GM10847 (cell line): ENCODE data around the gene PGC.

Experiments used
- POLR2A ChIP-seq: IDR thresholded peaks from 2 replicates; pipeline ENCODE4 v1.6.1; 2011; ENCODE audit not compliant: insufficient read length; ENCODE audit errors: extremely low read depth

The PGC gene

DNA sequence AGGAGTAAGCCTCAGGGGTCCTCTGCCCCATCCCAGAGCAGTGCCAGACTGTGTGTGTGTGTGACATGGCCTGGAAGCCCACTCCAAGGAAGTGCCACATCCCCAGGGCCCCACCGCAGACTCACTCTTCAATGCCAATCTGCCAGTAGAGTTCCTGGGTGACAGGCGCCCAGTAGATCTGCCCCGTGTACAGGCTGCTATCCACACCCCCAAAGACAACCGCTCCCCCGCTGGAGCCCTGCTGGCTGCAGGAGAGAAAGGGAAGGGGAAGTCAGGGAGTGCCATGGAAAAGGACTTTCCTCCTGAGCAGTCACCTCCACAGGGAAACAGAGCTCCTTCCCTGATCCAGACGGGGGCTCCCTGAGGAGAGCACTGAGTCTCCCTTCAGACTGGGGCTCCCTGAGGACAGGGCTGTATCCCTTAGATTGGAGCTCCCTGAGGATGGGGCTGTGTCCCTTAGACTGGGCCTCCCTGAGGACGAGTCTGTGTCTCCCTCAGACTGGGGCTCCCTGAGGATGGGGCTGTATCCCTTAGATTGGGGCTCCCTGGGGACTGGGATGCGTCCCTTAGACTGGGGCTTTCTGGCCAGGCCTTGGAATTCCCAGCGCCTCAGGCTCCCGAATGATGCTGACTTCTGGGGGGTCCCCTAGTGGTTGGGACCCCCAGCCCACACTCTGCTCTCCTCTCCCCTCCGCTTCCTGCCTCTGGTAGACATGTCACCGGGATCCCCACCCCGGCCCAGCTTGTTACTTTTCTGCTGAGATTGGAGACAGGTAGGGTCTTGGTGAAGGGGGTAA is 6.6 kb downstream of the PGC start:
- TF ChIP-seq POLR2A, result no peak

DNA sequence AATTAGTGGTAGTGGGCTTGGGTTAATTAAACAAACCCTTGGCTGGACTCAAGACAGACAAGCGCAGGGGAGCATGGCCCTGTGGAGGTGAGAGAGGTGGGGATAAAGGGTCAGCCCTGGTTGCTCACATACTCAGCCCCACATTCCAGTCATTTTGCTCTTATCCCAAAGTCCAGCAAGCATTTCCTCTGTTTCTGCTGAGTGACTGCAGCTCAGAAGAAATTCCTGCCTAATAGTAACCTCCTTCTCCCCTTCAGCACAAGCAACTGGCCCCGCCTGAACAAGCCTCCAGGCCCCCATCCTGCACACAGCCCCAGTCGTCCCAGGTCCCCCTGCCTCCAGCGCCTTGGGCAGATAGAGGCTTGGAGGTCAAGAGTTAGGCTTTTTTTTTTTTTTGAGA is 8.2 kb downstream of the PGC start:
- no peak for TF ChIP-seq POLR2A

DNA sequence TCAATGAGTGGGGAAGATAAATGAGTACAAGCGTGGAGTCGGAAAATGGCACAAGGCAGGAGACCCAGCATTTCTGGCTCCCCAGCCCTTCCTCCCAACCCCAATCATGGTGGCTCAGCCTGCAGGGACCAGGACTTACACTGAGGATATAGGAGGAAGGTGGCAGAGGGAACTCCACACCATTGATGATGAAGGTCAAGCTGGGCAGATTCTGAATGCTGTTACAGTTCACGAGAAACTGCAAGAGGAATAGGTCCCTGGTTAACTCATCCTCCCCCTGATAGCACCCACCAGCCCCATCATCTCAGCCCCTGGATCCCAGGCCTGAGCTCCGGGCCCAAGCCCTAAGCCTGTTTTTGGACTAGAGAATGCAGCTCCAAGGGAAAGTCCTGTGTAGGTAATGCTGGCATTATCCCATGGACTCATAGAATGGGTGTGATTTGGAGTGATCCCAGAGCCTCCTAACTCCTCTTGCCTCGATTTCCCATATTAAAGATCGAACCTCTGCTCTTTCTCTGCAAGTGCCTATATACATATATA is 9.5 kb downstream of the PGC start:
- no peak for TF ChIP-seq POLR2A

DNA sequence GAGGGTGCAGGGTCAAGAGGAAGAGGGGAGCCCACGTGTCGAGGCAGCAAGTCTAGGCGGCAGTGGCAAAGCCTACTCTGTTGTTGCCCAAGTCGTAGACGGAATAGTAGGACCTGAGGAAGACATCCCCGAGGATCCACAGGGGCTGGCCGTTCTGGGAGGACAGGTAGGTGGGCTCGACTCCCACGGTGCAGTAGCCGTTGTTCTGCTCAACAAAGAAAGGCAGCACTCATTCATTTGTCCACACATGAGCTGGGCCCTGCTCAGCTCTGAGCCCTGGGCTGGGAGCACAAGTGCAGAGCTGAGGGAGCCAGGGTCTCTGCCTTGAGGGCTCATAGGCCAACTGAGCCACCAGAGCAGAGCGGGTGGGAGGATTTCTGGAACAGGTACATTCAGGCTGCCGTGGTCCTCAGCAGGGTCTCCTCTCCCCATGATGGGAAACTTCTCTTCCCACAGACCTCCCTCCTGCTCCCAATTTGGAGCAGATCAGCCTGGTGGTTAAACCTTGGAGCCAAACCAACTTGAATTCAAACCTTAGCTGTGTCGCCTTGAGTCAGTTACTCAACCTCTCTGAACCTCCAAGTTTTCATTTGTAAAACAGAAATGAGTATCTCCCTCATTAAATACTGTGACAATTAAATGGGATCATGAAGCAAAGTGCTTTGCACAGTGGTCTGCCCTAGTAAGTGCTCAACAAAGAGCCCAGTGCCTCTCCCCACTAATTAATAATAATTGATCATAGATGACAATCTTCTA is 10.2 kb downstream of the PGC start:
- no peak for TF ChIP-seq POLR2A

DNA sequence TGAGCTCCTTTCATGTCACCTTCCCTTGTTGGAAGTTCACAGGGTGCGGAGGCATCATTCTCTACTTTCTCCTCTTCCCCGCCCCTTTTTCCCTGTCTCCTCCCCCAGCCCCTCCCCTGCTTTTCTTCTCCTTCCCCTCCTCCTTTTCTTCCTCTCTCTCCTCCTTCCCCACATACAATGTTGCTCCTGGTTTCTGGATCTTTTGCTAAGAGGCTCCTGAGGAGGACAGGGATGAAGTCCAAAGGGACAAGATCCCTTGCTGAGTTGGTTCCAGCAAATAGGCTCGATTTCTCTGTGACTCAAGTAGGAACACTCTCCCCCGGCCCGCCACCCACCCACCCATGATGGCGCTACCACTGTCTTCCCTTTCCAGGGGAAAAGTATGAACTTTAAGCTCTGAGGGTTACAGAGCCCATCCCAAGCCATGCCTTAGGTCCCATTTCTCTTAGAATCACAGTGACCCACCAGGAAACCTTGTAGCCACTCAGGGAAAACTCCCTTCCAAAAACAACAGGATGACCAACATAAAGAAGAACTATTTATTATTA is 10.9 kb downstream of the PGC start:
- no peak for TF ChIP-seq POLR2A

DNA sequence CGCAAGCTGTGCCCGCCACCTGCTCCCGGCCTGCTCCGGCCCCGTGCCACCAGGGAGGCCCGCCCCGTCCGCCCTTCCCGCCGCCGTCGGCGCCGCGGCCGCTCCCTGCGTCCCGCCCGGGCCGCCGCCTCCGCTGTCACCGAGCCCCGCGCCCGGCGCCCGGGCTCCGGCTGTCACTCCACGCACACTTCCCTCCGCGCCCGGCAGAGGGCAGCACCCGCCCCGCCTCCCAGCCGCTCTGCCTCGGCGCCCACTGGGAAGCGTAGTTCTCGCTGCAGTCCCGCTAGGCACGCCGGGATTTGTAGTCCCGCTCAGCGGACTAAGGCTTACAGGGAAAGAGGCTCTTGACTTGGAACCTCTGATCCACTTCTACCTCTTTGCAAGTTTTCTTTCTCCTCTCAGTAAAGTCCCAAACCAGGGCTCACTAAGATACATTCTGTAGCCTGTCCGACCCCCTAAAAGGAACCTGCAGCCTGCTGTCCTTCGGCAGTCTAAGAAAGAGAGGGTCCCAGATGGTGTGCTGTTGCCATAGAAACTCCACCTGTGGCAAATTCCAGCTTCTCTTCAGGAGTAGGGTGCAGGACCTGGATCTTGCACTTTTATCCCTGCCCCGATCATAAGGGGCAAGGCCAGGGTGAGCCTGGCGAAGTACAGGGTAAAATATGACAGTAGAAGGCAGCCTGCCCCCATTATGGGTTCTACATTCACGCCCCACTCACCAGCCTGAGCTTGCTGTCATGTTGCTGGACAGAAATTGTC is 11.6 kb downstream of the PGC start, which contains the start of gene TFEB:
TFEB (minus strand) TSS at position 182 of the 759 bp plus-strand sequence. CDS start 44,395 bp downstream, outside the sequence.
- TF ChIP-seq POLR2A, result no peak

DNA sequence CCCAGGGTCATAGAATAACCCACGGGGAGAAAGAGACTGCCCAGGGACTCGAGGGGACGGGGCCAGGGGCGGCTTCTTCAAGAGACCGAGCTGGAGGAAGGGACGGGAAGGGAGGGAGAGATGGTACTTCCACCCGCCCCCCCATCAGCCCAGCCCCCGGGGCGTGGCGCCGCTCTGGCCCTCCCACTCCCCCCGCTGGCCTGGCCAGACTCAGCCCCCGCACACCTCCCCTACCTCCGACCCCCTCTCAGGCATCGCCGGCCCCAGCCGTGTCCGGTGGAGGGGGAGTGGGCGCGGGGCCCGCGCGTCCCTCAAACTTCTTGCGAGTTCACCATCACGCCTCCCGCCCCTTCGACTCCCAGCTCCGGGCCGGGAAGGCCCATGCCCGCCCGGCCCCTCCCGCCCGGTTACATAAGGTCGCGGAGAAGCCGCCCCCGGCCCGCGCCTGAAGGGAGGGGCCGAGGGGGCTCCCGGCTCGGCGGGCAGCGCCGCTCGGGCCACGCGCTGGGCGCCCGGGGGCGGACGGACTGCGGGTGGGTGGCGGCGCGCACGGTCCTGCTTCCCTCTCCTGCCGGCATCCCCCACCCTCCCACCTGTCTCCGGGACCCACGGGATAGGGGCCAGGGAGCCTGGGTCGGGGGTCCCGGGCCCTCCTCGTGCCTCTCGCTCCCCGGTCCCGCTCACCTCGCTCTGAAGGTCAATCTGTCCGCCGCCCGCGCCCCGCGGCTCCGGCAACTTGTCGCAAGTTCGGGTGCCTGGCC is 12.4 kb downstream of the PGC start:
- no peak for TF ChIP-seq POLR2A

DNA sequence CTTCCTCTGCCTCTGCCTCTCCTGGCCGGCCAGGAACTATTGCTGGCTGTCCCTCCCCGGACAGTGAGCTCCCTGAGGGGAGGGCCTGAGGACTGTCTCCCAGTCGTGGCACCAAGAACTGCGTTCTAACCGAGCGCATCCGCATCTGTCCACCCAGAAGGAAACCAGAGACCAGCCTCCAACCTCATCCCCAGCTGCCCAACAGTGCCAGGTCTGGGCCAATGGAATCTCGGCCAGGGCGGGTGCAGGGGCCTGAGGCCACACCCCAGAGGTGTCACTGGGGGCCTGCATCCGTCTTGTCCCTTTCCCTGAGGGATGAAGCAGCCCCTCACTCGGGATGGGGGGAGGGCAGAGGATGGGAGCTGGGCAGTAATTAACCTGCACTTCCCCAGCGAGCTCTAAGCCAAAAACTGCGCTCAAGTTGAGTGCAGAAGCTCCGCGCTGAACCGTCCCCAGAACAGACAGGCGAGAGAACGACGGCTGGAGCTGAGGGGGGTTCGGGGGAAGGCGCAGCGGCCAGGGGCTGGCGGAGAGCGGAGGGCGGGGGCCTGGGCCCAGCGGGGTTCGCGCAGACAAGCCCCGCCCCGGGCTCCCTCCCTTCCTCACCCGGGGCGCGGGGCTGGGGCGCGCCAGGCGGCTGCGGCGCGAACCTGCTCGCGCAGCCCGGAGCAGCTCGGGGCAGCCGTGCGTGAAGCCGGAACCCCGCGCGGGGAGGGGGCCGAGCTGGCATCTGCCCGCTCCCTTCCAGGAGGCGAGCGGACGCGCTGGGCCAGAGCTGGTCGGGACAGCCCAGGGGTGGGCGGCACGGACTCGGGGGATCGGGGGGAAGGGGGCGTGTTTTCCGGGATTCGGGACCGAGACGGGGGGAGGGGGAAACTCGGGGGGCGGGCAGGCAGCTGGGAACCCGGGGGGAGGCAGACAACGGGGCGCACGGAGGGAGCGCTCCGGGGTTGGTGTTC is 13.2 kb downstream of the PGC start:
- TF ChIP-seq POLR2A, result peak; percentile 67

DNA sequence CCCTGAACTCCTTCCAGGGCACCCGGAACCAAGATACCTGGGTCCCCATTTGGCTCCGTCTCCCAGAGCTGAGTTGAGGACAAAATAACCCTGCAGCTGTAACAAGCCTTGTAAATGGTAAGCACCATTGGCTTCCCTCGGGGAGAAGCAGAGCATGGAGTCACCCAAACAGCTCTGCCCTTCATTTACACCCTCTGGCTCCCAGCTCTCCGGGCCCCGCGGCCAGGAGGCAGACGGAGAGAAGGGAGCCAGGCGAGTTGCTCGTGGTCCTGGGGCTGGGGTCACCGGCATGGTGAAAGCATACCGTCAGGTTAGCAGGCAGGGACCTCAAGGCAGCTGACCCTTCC is 13.9 kb downstream of the PGC start:
- no peak for TF ChIP-seq POLR2A

DNA sequence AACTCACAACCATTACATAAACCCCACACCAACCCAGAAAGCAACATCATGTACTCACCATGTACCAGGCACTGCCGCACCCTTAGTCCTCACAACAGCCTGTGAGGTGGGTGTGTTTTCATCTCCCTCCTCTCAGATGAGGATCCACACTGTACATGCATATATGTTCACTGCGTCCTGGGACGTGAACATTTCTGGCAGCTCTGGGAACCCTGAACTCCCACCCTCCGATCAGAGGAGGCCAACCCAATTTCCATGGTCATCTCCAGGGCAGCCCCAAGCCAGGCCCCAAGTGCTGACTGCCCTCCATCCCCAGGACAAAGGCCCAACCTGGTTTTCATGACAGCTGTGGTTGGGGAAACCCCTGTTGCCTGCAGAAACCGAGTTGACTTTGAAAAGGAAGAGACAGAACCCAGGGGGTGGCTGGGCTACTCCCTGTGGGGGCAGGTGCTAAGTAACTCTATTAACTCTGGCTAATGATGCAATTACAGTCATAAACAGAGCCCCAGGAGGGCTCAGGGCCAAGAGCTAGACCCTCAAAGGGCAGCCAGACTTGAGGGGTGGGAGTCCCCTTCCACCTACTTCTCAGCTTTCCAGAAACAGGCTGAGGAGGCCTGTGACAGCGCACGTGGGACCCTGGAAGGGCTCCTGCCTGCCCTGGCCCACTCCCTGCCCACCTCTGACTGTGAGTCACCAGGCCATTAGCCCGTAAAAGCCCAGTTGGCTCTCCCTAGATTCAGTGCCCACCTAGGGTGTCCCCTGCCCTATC is 14.4 kb downstream of the PGC start:
- peak; percentile 20 for TF ChIP-seq POLR2A

DNA sequence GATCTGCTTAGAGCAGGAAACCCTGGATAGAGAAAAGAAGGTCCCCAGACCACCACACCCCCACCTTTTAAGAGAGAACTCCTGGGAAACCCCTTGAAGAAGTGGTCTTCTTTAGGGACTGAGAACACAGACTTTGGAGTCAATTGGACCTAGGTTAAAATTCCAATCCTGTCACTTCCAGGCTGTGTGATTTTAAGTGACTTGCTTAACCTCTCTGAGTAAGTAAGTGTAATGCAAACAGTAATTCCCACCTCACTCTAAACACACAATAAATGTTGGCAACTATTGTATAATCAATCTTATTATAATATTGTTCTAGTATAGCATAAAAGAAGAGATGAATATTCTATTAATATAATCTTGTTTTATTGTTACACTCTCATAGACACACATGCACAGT is 15.0 kb downstream of the PGC start:
- TF ChIP-seq POLR2A, result no peak

DNA sequence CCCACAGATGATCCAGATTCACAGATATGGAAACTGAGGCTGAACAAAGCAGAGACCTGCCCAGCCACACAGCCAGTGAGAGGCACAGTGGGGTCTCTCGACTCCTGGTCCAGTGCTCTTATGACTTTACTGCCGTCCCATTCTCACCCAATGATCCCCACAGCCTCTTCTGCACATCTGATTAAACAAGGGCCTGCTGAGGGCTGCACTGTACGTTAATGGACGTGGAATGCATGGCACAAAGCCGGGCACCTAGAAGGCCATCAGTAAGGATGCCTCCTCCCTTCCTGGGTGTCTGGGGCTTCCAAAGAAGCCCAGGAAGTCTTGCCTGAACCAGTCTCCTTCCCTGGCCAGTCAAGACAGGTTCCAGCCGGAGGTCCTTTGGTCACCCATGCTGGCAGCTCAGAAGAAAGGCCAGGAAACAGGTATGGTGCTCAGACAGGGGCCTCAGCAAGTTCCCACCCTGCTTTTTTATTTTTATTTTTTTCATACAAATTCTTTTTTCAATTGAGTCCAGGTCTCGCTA is 15.6 kb downstream of the PGC start:
- TF ChIP-seq POLR2A, result no peak
